ENCODE results near the gene CHRM4.
A peak's percentile ranks its signal among the peaks of the same experiment; 100 is the strongest.

The CHRM4 gene

DNA sequence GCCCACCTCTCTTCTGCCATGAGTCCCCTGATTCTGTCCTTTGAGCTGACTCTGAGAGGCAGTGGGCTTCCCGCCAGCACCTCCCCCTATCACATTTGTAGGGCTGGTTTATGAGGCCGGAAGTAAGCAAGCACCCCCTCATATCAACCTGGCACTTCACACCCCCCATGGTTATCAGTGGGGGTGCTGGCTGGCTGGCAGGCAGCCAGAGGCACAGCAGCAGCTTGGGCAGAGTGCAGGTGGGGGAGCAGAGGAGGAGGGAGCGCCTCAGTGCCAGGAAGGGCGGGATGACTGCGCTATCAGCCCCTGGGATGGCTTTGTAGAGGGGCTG lies 22.9 kb upstream of the CHRM4 start:
- Mint-ChIP-seq H3K4me3 (no peak overlapping the region), H3K4me1 (no peaks in the 10 kb centered on the region), H3K27ac (no peak overlapping the region), H3K9me3 (no peaks in the 10 kb centered on the region), H3K36me3 (peaks cover 53% of the 10 kb centered on the region)
- no peak for ATAC-seq
- DNase-seq (ENCODE audit: low spot score in 2 of 2), result no peak

DNA sequence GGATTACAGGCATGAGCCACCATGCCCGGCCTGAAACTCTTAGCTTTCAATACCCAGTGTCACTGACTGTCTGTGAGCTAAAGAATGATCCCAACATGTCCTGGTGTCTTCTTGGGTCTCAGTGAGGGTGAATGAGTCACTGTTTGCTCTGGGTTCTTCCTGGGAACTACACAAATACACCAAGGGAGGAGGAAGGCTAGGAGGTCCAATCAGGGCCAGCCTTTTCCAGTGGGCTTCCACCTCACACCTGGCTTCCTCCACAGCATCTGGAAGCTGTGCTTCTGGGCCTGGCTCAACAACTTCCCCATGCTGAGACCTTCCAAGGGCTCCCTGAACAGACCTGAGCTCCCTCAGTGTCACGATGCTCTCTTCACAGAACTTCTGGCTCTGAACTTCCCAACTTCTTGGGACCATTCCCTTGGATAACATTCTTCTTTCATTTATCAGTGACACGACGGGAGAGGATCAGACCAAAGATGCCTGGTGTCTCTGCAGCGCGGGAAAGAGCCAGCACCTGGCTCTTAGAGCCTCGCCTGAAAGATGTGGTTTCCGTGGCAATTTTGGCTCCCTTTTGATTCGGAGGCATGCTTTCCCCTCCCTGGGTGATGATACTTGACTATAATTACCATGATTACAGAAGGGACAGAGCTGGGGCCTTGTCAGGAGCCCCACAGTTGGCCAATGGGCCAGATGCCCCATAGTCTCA lies 22.3 kb upstream of the CHRM4 start:
- Mint-ChIP-seq H3K4me3 (no peak overlapping the region), H3K4me1 (no peaks in the 10 kb centered on the region), H3K27ac (no peak overlapping the region), H3K36me3 (peaks cover 57% of the 10 kb centered on the region), H3K9me3 (no peaks in the 10 kb centered on the region)
- ATAC-seq, result no peak
- DNase-seq (ENCODE audit: low spot score in 2 of 2), result no peak

DNA sequence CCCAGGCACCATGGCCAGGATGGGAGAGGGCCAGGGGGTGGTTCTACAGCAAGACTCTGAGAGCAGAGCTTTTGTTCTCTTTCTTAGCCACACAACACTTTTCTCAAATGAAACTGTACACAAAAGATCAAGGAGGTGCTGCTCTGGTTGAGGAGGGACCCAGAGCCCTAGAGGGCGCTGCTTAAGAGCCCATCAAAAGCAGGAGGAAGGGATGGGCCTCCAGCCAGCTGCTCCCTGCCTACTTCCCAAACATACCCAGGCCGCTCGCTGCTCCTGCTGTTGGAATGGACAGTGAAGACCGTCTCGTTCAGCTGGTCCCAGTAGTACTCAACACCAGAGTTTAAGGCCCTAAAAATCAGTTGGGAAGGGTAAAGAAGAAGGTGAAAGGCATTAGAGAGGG lies 18.4 kb upstream of the CHRM4 start:
- ATAC-seq, result no peak
- H3K36me3 Mint-ChIP-seq, result peaks cover 57% of the 10 kb centered on the region
- H3K4me3 Mint-ChIP-seq, result no peak overlapping the region
- no peak for DNase-seq (ENCODE audit: low spot score in 2 of 2)
- H3K4me1 Mint-ChIP-seq, result no peaks in the 10 kb centered on the region
- no peaks in the 10 kb centered on the region for H3K9me3 Mint-ChIP-seq
- H3K27ac Mint-ChIP-seq, result peak overlapping the region; percentile 85

DNA sequence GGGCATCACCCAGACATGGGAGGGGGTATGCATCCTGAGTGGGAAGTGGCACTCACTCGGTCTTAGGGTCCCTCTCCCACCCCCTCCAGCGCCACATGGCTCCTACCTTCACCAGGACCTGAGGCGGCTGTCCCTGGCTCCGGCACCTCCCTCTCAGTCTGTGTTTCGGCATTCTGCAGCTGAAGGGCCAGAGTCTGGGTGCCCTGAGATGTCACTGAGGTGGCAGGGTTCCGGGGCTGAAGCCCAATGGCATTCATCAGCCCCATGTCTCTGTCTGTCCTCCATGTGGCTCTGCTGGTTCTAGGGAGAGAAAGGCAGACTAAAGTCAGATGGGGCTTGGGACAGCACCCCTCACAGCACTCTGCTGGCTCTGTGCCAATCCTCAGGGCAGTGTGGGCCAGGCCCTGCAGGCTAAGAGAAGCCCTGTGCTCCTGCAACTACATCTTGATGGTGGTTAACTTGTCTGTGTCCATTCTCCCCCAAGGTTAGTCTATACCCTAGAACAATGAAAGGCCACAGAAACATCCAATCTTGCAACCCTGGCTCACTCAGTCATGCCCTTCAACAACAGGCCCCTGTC lies 16.9 kb upstream of the CHRM4 start:
- DNase-seq (ENCODE audit: low spot score in 2 of 2) (no peak), ATAC-seq (no peak)
- Mint-ChIP-seq H3K4me3 (no peak overlapping the region), H3K36me3 (peaks cover 57% of the 10 kb centered on the region), H3K9me3 (no peaks in the 10 kb centered on the region), H3K4me1 (no peaks in the 10 kb centered on the region), H3K27ac (no peak overlapping the region)

DNA sequence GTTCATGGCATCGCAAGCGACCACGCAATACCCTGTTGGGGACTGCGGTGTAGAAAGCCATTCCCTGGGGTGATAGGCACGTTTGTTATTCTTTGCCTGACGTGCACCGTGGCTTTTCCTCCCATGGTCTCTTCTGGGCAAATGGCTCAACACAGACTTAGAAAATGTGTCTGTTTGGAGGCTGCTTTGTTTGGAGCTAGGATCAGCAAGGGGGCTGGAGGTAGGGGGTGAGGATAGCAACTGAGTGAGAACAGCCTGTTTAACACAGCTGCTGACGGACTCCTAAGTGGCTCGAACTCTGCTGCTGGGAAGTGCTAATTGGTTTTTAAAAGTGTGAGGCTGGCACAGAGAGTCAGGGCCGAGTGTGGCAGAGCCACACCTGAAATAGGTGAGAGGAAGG lies 16.1 kb upstream of the CHRM4 start:
- peaks cover 61% of the 10 kb centered on the region for H3K36me3 Mint-ChIP-seq
- DNase-seq (ENCODE audit: low spot score in 2 of 2), result no peak
- no peaks in the 10 kb centered on the region for H3K9me3 Mint-ChIP-seq
- no peak overlapping the region for H3K27ac Mint-ChIP-seq
- ATAC-seq, result no peak
- no peak overlapping the region for H3K4me3 Mint-ChIP-seq
- no peaks in the 10 kb centered on the region for H3K4me1 Mint-ChIP-seq

DNA sequence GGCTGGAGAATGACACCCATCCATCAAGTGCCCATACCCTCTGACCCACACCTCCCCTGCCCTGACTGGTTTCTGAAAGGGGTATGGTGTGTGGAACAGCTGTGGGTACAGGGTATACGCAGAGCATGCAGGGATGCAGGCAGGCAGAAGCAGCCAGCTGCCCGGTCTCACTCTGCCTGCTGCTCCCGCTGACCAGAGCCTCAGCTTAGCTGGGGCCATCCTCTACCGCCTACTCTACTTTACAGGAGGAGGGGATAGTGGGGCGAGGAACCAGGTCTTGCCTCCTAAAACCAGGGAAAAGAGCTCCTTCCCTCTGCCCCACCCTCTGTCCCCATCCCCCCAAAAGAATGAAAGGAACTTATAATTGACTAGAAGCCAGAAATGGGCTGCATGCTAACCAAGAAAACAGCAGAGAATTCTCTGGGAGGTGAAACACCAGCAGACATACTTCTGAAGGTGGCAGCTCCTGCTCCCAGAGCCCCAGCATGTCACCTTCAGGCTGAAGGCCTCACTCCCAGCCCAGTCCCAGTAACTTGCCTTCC lies 13.0 kb upstream of the CHRM4 start:
- Mint-ChIP-seq H3K27ac (no peak overlapping the region), H3K4me3 (no peak overlapping the region), H3K9me3 (no peaks in the 10 kb centered on the region), H3K4me1 (no peaks in the 10 kb centered on the region), H3K36me3 (peaks cover 57% of the 10 kb centered on the region)
- no peak for DNase-seq (ENCODE audit: low spot score in 2 of 2)
- no peak for ATAC-seq

DNA sequence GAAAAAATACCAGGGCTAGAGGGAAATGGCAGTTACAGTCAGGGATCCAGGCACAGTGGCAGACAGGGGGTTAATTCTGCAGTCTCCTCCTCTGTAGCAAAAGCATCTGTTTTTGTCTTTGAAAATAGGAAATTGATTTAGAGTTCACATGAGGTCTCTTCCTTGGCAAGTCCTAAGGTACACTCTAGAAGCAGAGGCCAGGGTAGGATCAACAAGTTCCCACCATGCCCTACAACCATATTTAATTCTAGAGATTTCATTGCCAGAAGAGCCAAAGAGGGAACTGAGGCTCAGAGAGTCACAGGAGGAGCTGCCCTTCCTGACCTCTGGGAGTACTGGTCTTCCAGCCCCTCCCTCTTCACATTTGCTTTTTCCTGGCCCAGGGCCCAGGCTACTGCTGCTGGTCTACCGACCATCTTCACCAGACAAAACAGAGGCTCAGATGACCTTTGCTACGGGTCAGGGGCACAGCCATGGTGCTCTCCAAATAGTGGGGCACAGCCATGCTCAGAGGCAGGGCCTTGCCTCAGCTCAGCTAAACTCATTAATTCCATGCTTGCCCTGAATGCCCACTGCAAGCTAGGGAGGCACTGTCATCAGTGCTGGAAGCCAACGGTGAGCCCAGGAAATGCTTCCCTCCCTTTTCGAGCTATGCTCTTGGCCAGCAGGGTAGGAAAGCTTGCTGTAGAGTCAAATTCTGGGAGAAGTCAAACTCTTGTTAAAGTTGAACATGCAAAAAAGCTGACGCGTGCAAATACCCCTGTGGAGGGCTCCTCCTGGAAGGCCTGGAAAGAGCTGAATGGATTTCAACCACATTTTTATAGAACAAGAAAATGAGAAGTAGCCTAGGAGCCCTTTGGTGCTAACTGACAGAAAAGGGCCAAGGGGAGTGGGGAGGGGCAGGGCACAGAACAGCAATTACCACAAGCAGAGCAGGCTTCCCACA lies 11.7 kb upstream of the CHRM4 start:
- no peaks in the 10 kb centered on the region for H3K4me1 Mint-ChIP-seq
- H3K9me3 Mint-ChIP-seq, result no peaks in the 10 kb centered on the region
- ATAC-seq (no peak), DNase-seq (ENCODE audit: low spot score in 2 of 2) (no peak)
- H3K36me3 Mint-ChIP-seq, result peaks cover 48% of the 10 kb centered on the region
- H3K4me3 Mint-ChIP-seq, result no peak overlapping the region
- no peak overlapping the region for H3K27ac Mint-ChIP-seq

DNA sequence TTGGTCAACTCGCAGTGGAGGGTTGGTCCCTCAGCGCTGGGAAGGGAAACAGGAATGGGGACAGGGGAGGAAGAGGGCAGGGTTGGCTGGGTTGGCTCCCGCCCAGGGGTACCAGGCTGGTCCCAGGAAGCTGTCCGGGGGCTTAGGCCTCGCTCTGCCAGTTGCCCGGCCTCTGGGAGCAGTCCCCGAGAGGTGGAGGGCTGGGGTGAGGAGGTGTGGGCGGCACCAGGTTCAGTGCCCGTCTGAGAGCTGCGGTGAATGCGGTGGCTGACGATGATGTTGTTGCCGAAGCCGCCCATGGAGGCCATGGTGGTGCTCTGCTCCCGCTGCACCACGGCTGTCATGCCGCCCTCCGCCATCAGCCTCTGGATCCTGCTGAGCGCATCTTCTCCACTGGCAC lies 6.0 kb upstream of the CHRM4 start:
- Mint-ChIP-seq H3K27ac (no peak overlapping the region), H3K4me1 (peaks cover 9% of the 10 kb centered on the region), H3K9me3 (no peaks in the 10 kb centered on the region), H3K4me3 (no peak overlapping the region), H3K36me3 (peaks cover 22% of the 10 kb centered on the region)
- ATAC-seq (no peak), DNase-seq (ENCODE audit: low spot score in 2 of 2) (no peak)

DNA sequence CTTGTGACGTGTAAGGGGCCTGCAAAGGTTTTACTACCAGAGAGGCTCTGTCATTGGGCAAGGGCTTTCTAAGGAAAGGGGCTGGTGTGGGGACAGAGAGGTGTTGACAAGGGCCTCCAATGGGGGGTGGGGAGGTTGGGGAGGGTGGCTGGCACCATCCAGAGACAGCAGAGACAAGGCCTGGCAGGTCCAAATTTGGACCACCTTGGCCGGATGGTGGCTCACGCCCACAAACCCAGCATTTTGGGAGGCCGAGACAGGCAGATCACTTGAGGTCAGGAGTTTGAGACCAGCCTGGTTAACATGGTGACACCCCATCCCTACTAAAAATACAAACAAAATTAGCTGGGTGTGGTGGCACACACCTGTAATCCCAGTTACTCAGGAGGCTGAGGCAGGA lies 2.2 kb upstream of the CHRM4 start:
- Mint-ChIP-seq H3K36me3 (peaks cover 19% of the 10 kb centered on the region), H3K27ac (no peak overlapping the region), H3K4me1 (peaks cover 24% of the 10 kb centered on the region), H3K4me3 (no peak overlapping the region), H3K9me3 (no peaks in the 10 kb centered on the region)
- ATAC-seq (no peak), DNase-seq (ENCODE audit: low spot score in 2 of 2) (no peak)

DNA sequence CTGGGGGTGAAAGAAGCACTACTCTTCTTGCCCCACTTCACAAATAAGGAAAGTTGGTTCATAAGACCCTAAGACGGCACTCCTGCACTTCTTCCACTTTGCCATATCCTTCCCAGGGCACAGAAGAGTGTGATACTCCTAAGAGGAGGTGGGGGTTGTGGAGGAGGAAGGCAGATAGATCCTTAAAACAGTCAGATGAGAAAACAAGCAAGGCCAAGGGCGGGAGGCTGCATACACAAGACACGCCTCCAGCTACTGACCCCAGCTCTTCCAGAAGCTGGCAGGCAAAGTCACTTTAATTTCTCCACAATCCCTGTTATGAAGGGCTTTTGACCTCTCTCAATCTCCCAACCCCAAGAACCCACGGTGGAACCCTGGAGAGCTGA lies 1.6 kb upstream of the CHRM4 start:
- no peak for DNase-seq (ENCODE audit: low spot score in 2 of 2)
- Mint-ChIP-seq H3K4me1 (peaks cover 28% of the 10 kb centered on the region), H3K27ac (no peak overlapping the region), H3K36me3 (peaks cover 19% of the 10 kb centered on the region), H3K4me3 (peak overlapping the region; percentile 74), H3K9me3 (no peaks in the 10 kb centered on the region)
- ATAC-seq, result no peak

DNA sequence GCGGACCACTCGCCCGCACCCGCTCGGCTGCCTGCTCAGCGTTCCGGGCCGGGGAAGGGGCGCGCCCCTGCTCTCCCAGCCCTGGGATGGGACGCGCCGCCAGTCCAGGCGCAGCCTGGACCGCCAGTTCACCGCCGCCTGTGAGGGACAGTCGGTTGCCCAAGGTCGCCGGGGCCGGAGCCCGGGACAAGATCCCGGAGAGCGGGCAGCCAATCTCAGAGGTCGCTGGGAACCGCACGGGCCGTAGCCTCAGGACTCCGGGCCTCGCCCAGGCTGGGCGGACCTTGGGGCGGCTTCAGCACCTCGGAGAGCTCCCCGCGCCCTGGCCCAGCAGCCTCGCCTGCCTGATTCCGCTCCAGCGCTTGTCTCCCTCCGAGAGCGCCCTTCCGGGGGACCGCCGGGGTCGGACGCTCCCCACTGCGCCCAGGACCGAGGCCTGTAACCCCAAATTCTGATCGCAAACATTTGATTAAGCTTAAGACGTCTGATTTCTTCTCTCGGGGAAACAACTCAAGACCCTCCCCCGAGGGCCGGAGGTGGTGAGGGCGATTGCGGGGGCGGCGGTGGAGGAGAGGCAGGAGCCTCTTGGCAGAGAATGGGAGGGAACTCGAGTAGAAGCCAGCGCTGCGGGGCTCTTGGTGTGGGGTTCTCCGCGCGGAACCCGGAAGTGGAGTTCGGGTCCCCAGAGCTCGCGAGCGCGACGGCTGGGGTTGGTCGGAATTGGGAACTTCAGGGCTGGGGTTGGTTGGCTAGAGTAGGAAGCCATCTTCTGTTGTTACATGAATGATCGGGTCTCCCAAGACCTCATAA lies 1.1 kb upstream of the CHRM4 start:
- H3K9me3 Mint-ChIP-seq, result no peaks in the 10 kb centered on the region
- H3K4me1 Mint-ChIP-seq, result peaks cover 34% of the 10 kb centered on the region
- peak overlapping the region; percentile 56 for H3K27ac Mint-ChIP-seq
- H3K4me3 Mint-ChIP-seq, result peak overlapping the region; percentile 74
- H3K36me3 Mint-ChIP-seq, result peaks cover 15% of the 10 kb centered on the region
- DNase-seq (ENCODE audit: low spot score in 2 of 2) (peak; percentile 83 to 91), ATAC-seq (peak; percentile 83)

DNA sequence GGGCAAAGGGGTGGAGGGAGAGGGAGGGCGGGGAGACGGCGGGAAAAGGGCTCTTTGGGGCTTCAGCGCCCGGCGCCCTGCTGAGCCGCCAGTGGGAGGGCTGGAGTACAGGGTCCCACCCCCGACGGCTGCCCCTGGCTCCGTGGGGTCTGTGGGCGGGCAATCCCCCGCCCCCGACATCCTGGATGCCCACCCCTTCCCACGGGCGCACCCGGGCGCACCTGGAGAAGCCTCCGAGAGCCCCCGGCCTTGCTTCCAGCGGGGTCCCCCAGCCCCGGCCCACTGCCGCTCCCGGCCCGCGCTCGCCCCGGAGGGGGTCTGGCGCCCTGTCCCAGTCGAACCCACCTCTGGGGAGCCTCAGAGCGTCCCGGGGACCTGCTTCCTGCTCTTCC lies 394 bp downstream of the CHRM4 start:
- Mint-ChIP-seq H3K4me1 (peaks cover 44% of the 10 kb centered on the region), H3K9me3 (no peaks in the 10 kb centered on the region), H3K4me3 (peak overlapping the region; percentile 56), H3K27ac (no peak overlapping the region), H3K36me3 (peaks cover 11% of the 10 kb centered on the region)
- no peak for DNase-seq (ENCODE audit: low spot score in 2 of 2)
- no peak for ATAC-seq

DNA sequence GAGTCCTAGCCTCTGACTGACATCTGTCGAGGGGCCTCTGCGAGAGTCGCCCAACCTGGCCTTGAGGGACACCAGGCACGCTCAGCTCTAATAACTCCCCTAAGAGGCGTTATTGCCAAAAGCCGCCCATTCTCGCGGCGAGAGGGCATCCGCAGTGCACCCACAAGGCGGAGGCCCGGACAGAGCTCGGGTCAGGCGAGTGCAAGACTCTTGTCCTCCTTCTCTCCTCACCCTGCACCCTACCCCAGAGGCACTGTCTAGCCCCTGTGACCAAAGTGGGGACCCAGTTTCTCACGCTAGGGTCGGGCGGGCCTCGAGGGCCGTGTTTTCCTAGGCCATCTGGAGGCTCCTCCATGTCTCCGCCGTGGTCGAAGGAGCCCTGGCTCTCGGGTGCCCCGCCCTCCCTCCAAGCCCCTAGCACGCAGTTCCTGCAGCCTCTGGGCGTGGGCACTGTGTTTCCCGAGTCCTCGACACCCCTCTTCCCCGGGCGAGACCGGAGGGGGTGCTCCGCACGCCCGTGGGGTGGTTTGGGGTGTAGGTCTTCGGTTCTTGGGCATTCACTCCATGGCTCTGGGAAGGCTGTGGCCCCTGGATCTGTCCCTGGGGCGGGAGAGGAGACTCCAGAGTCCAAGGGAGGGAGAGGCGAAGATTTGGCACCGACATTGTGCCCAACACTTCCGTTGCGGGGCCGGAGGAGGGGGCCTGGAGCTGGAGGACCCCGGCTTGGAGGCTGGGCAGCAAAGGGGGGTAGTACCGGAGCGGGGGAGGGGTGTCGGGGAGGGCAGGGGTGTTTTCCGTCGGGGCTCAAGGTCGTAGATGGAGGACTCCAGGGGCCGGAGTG lies 1.0 kb downstream of the CHRM4 start:
- DNase-seq (ENCODE audit: low spot score in 2 of 2) (peak in 1 of 2 donors; percentile 68), ATAC-seq (no peak)
- H3K9me3 Mint-ChIP-seq, result no peaks in the 10 kb centered on the region
- no peak overlapping the region for H3K27ac Mint-ChIP-seq
- H3K4me1 Mint-ChIP-seq, result peaks cover 50% of the 10 kb centered on the region
- H3K36me3 Mint-ChIP-seq, result peaks cover 11% of the 10 kb centered on the region
- peak overlapping the region; percentile 56 for H3K4me3 Mint-ChIP-seq
